Stomach (tissue), 9 donors: ENCODE measurements around the gene CACNA2D4. TPM values are rescaled to one million over a fixed set of nuclear protein-coding genes. Genes with fewer than 3 reads are reported as not detected.

Source experiments
- DNase-seq, 2 donors: peaks; one replicate each; pipeline versions ENCODE4 v3.0.0 to v3.0.0-alpha.2; 2013 to 2019
- H3K27ac ChIP-seq, 5 donors: fragments of 200-600 bp in 4 of 5; sonication (generic) in 4 of 5; one replicate each; pipeline ENCODE4 v1.5.1; 2013 to 2019; ENCODE audit warnings: mild to moderate bottlenecking in 1 of 5, moderate library complexity in 1 of 5
- H3K27me3 ChIP-seq, 3 donors: fragments of 200-600 bp; sonication (generic); one replicate each; pipeline ENCODE4 v1.5.1; 2017 to 2019; ENCODE audit warnings: mixed run types in 1 of 3
- H3K36me3 ChIP-seq, 4 donors: fragments of 200-600 bp; sonication (generic); 1 replicate in 3 of 4; 2 replicates in 1 of 4; pipeline ENCODE4 v1.5.1; 2016 to 2019
- H3K4me1 ChIP-seq, 4 donors: fragments of 200-600 bp; sonication (generic); one replicate each; pipeline ENCODE4 v1.5.1; 2016 to 2019
- H3K4me3 ChIP-seq, 4 donors: fragments of 200-600 bp; sonication (generic) in 3 of 4; one replicate each; pipeline ENCODE4 v1.5.1; 2016 to 2019; ENCODE audit warnings: mild to moderate bottlenecking in 1 of 4
- H3K9me3 ChIP-seq, 4 donors: fragments of 200-600 bp; sonication (generic); one replicate each; pipeline ENCODE4 v1.5.1; 2016 to 2019
- CTCF ChIP-seq, 7 experiments: fragments of 450-650 bp in 4 of 7; fragments of 200-600 bp in 3 of 7; sonication (generic) in 3 of 7; IDR thresholded peaks; one replicate each; pipeline ENCODE4 v1.5.1; 2016 to 2019; ENCODE audit warnings: antibody characterized with exemption in 7 of 7, control low read depth in 2 of 7, mild to moderate bottlenecking in 1 of 7
- EP300 ChIP-seq: sonication (generic); formaldehyde crosslinking; IDR thresholded peaks from one replicate; pipeline ENCODE4 v1.6.1; 2017; ENCODE audit warnings: antibody characterized with exemption
- POLR2A ChIP-seq, 4 donors: fragments of 450-650 bp; IDR thresholded peaks; one replicate each; pipeline ENCODE4 v1.6.1; 2016; ENCODE audit warnings: antibody characterized with exemption in 4 of 4, control low read depth in 2 of 4, mild to moderate bottlenecking in 1 of 4, moderate library complexity in 1 of 4
- POLR2AphosphoS5 ChIP-seq, 3 donors: sonication (generic); formaldehyde crosslinking; IDR thresholded peaks; one replicate each; pipeline ENCODE4 v1.6.1; 2016; ENCODE audit warnings: antibody characterized with exemption in 3 of 3
- WGBS, 5 donors: extraction: QIAGEN DNeasy Blood & Tissue Kit in 3 of 5; methylation state at CpG; one replicate each; pipeline versions ENCODE4 v1.1.5 to v1.1.7; 2013 to 2018; 5-methylcytosine and 5-hydroxymethylcytosine counted together
- intact Hi-C: fragments of 100-400 bp; cut with DNase I; formaldehyde crosslinking; loops from one replicate; pipeline ENCODE4 v1.15.1; 2023; ENCODE audit warnings: low total_unique reads
- polyA plus RNA-seq, 3 donors: library from polyadenylated mRNA; stranded (reverse); fragments of 200-250 nt; gene quantifications; one replicate each; pipeline ENCODE4 v1.2.3, GENCODE V29; 2013
- total RNA-seq, 5 donors: library from RNA; depleted of rRNA; stranded (reverse); fragments of >200 nt; gene quantifications; one replicate each; pipeline versions ENCODE4 v1.1.0 to v1.2.3, GENCODE V29; 2014 to 2016
- donor health status: healthy with polysubstance abuse.
- donor health status: Bipolar disorder and iron deficiency.
- donor health status: healthy.

Gene CACNA2D4
- total and polyA plus RNA-seq, 8 donors: 0.58 to 3.5 (median 1.8) TPM; not detected in 1

- DNase-seq: no peak
- WGBS, 5 donors: 72 to 82% (median 76%) methylated on average over 12 to 14 of the region's 14 CpGs
Observed at GRCh38 chr12:1825382-1826102, 92.9 kb downstream of the CACNA2D4 start.

GRCh38 chr12:1823237-1823636 is 95.2 kb downstream of the CACNA2D4 start:
- Histone ChIP-seq H3K27me3 (peaks cover 10 to 93% (median 37%) of the 10 kb centered on the region in 3 donors), H3K9me3 (no peaks in the 10 kb centered on the region)
- intact Hi-C loops: loop anchor here (10.0 kb wide), 1 partner anchor 92 kb away; the partner anchor contains the start of gene CACNA2D4

More at GRCh38 chr12:1825382-1826102, 92.9 kb downstream of the CACNA2D4 start:
- Histone ChIP-seq H3K4me1 (peaks cover 0 to 7% (median 6%) of the 10 kb centered on the region in 4 donors), H3K27ac (no peak overlapping the region), H3K36me3 (no peaks in the 10 kb centered on the region), H3K4me3 (no peak overlapping the region), H3K27me3 (peaks cover 10 to 97% (median 30%) of the 10 kb centered on the region in 3 donors), H3K9me3 (no peaks in the 10 kb centered on the region)
- no peak for TF ChIP-seq POLR2AphosphoS5 (IDR thresholded peaks at IDR 0.05)
- no peak for TF ChIP-seq CTCF (IDR thresholded peaks at IDR 0.05)
- TF ChIP-seq EP300: no peak
- TF ChIP-seq POLR2A (IDR thresholded peaks at IDR 0.05): no peak
- intact Hi-C loops: loop anchor here (10.0 kb wide), 1 partner anchor 89 kb away; the partner anchor contains the start of gene CACNA2D4

GRCh38 chr12:1822699-1823098 is 95.8 kb downstream of the CACNA2D4 start:
- peaks cover 10 to 88% (median 34%) of the 10 kb centered on the region in 3 donors for H3K27me3 ChIP-seq
- 63 to 79% (median 72%) methylated on average over 6 to 11 of the region's 11 CpGs for WGBS, 5 donors
- no peak for DNase-seq

More at GRCh38 chr12:1823237-1823636, 95.2 kb downstream of the CACNA2D4 start:
- Histone ChIP-seq H3K4me1 (peaks cover 0 to 13% (median 4%) of the 10 kb centered on the region in 4 donors), H3K27ac (no peak overlapping the region), H3K36me3 (no peaks in the 10 kb centered on the region), H3K4me3 (no peak overlapping the region)
- DNase-seq: no peak
- no peak for TF ChIP-seq EP300
- TF ChIP-seq POLR2AphosphoS5 (IDR thresholded peaks at IDR 0.05): no peak
- TF ChIP-seq POLR2A (IDR thresholded peaks at IDR 0.05): no peak
- no peak for TF ChIP-seq CTCF (IDR thresholded peaks at IDR 0.05)
- 86 to 94% (median 90%) methylated on average over 7 to 10 of the region's 10 CpGs for WGBS, 5 donors

More at GRCh38 chr12:1822699-1823098, 95.8 kb downstream of the CACNA2D4 start:
- Histone ChIP-seq H3K9me3 (no peaks in the 10 kb centered on the region), H3K4me1 (peaks cover 0 to 13% (median 4%) of the 10 kb centered on the region in 4 donors), H3K4me3 (no peak overlapping the region), H3K36me3 (no peaks in the 10 kb centered on the region), H3K27ac (no peak overlapping the region)
- intact Hi-C loops: loop anchor here (10.0 kb wide), 1 partner anchor 92 kb away; the partner anchor contains the start of gene CACNA2D4
- TF ChIP-seq POLR2A (IDR thresholded peaks at IDR 0.05): no peak
- TF ChIP-seq EP300: no peak
- TF ChIP-seq POLR2AphosphoS5 (IDR thresholded peaks at IDR 0.05): no peak
- no peak for TF ChIP-seq CTCF (IDR thresholded peaks at IDR 0.05)
